ENCODE measurements around the gene CNTF. TPM values are rescaled to one million over a fixed set of nuclear protein-coding genes. Genes with fewer than 3 reads are reported as not detected.

Gene CNTF
- total and polyA plus RNA-seq, 9 donors, result 0.22 to 2.0 (median 0.87) TPM

DNA sequence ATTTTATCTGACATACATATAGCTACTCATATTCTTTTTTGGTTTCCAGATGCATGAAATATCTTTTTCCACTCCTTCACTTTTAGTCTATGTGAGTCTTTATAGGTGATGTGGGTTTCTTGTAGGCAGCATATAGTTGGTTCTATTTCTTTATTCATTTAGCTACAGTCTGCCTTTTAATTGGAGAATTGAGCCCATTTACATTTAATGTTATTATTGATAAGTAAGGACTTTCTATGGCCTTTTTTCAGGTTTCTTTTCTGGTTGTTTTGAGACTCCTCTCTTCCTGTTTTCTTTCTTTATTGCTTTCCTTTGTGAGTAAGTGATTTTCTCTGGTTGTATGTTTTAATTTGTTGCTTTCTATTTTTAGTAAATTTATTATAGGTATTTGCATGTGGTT is 27.2 kb downstream of the CNTF start:
- Histone ChIP-seq H3K4me3 (no peak overlapping the region), H3K27me3 (no peaks in the 10 kb centered on the region), H3K27ac (no peak overlapping the region), H3K9me3 (no peaks in the 10 kb centered on the region), H3K4me1 (ENCODE audit: insufficient read depth) (peaks cover 2% of the 10 kb centered on the region), H3K36me3 (no peaks in the 10 kb centered on the region)
- no peak for DNase-seq
- no peak for TF ChIP-seq EP300 (IDR thresholded peaks at IDR 0.05)
- TF ChIP-seq, protein P1, sequence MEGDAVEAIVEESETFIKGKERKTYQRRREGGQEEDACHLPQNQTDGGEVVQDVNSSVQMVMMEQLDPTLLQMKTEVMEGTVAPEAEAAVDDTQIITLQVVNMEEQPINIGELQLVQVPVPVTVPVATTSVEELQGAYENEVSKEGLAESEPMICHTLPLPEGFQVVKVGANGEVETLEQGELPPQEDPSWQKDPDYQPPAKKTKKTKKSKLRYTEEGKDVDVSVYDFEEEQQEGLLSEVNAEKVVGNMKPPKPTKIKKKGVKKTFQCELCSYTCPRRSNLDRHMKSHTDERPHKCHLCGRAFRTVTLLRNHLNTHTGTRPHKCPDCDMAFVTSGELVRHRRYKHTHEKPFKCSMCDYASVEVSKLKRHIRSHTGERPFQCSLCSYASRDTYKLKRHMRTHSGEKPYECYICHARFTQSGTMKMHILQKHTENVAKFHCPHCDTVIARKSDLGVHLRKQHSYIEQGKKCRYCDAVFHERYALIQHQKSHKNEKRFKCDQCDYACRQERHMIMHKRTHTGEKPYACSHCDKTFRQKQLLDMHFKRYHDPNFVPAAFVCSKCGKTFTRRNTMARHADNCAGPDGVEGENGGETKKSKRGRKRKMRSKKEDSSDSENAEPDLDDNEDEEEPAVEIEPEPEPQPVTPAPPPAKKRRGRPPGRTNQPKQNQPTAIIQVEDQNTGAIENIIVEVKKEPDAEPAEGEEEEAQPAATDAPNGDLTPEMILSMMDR (IDR thresholded peaks at IDR 0.05), result no peak
- TF ChIP-seq POLR2A (IDR thresholded peaks at IDR 0.05), result no peak
- intact Hi-C loops (cut with DNase I), result loop anchor here in 2 of 4 donors (10.0 kb wide), 2 partner anchors 135 to 485 kb away; no protein-coding TSS in a partner anchor

DNA sequence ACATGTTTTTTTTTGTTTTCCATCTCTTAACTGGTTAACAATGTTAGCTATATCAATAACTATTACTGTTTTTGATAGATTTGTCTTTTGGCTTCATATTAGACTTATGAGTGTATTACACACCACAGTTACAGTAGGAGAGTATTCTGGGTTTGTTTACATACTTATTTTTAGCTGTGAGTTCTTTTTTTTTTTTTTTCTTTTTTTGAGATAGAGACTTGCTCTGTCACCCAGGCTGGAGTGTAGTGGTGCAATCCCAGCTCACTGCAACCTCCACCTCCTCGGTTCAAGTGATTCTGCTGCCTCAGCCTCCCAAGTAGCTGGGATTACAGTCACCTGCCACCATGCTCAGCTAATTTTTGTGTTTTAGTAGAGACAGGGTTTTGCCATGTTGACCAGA is 28.0 kb downstream of the CNTF start:
- DNase-seq, result no peak
- intact Hi-C loops (cut with DNase I), result loop anchor here in 2 of 4 donors (10.0 kb wide), 2 partner anchors 134 to 484 kb away; no protein-coding TSS in a partner anchor
- no peaks in the 10 kb centered on the region for H3K36me3 ChIP-seq
- TF ChIP-seq EP300 (IDR thresholded peaks at IDR 0.05) (no peak), POLR2A (IDR thresholded peaks at IDR 0.05) (no peak)
- TF ChIP-seq, protein P1 (IDR thresholded peaks at IDR 0.05), result no peak
- no peak overlapping the region for H3K4me3 ChIP-seq
- WGBS, 3 donors, result 28 to 61% (median 55%) methylated on average over 1 of the region's 1 CpG
- no peak overlapping the region for H3K27ac ChIP-seq
- no peaks in the 10 kb centered on the region for H3K9me3 ChIP-seq
- no peaks in the 10 kb centered on the region for H3K27me3 ChIP-seq
- peaks cover 2% of the 10 kb centered on the region for H3K4me1 ChIP-seq (ENCODE audit: insufficient read depth)

DNA sequence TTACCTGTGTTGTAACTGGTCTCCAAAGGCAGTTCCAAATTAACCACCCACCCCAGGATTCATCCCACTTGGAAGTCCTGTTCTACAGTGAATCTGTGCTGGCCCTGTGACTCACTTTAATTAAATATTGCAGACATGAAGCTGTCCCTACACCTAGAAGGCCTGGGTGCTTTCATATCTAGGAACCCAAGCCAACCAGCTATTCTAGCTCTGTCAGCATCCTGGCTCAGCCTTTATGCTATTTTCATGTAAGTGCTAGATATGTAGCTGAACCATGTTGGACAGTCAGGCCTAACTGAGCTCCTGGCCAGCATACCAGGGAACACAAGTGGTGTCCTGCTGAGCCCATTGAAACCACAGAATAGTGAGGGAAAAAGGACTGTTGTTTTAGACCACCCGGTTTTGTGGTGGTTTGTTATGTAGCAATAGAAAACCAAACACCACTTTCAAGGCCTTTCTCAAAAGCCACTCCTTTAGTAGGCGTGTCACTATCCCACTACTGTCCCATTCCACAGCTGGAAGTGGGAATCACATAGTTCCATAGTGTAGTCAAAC is 30.3 kb downstream of the CNTF start:
- no peaks in the 10 kb centered on the region for H3K9me3 ChIP-seq
- H3K27ac ChIP-seq, result no peak overlapping the region
- no peaks in the 10 kb centered on the region for H3K27me3 ChIP-seq
- peaks cover 2% of the 10 kb centered on the region for H3K4me1 ChIP-seq (ENCODE audit: insufficient read depth)
- no peaks in the 10 kb centered on the region for H3K36me3 ChIP-seq
- no peak overlapping the region for H3K4me3 ChIP-seq
- WGBS, 3 donors, result 55 to 72% (median 56%) methylated on average over 2 of the region's 2 CpGs
- intact Hi-C loops (cut with DNase I), result loop anchor here in 2 of 4 donors (10.0 kb wide), 2 partner anchors 132 to 482 kb away; no protein-coding TSS in a partner anchor
- TF ChIP-seq POLR2A (IDR thresholded peaks at IDR 0.05), result no peak
- DNase-seq, result no peak

GRCh38 chr11:58654079-58654907 is 31.8 kb downstream of the CNTF start:
- no peaks in the 10 kb centered on the region for H3K9me3 ChIP-seq
- peaks cover 2% of the 10 kb centered on the region for H3K4me1 ChIP-seq (ENCODE audit: insufficient read depth)
- peak; percentile 62 to 86 (median 71) for DNase-seq
- H3K4me3 ChIP-seq, result no peak overlapping the region
- H3K36me3 ChIP-seq, result no peaks in the 10 kb centered on the region
- TF ChIP-seq POLR2A (IDR thresholded peaks at IDR 0.05) (no peak), EP300 (IDR thresholded peaks at IDR 0.05) (no peak)
- TF ChIP-seq, protein P1 (IDR thresholded peaks at IDR 0.05), result peak; percentile 31 to 48 (median 40)
- intact Hi-C loops (cut with DNase I), result loop anchor here in 2 of 4 donors (10.0 kb wide), 2 partner anchors 131 to 481 kb away; no protein-coding TSS in a partner anchor
- no peaks in the 10 kb centered on the region for H3K27me3 ChIP-seq
- no peak overlapping the region for H3K27ac ChIP-seq
- WGBS, 3 donors, result 31 to 36% (median 32%) methylated on average over 12 of the region's 12 CpGs
